GM10266 (cell line): ENCODE results near the gene SLC22A15.

Experiments
- DNase-seq: peaks from one replicate; pipeline ENCODE4 v3.0.0; 2012; ENCODE audit errors: extremely low spot score
- CTCF ChIP-seq: IDR thresholded peaks from 2 replicates; pipeline ENCODE4 v1.5.1; 2012; ENCODE audit warnings: mild to moderate bottlenecking, low read depth; ENCODE audit not compliant: control insufficient read depth, insufficient read depth; ENCODE audit errors: missing control alignments

Gene SLC22A15

GRCh38 chr1:115976062-115976920, at the start of gene SLC22A15:
TSS of gene SLC22A15 (plus strand) at chr1:115976513. CDS start at chr1:115976628, 115 bp downstream.
- DNase-seq: peak; percentile 67
- no peak for TF ChIP-seq CTCF

- DNase-seq: no peak
- TF ChIP-seq CTCF: no peak
Observed at GRCh38 chr1:115927971-115928370, 48.3 kb upstream of the SLC22A15 start.

GRCh38 chr1:115929881-115930280, 46.4 kb upstream of the SLC22A15 start:
- TF ChIP-seq CTCF: no peak
- DNase-seq: no peak

- DNase-seq: no peak
- no peak for TF ChIP-seq CTCF
Observed at GRCh38 chr1:115933625-115934024, 42.7 kb upstream of the SLC22A15 start.

GRCh38 chr1:115939455-115939854, 36.9 kb upstream of the SLC22A15 start:
- TF ChIP-seq CTCF: no peak
- no peak for DNase-seq

- no peak for TF ChIP-seq CTCF
- DNase-seq: no peak
Observed at GRCh38 chr1:115946116-115946515, 30.2 kb upstream of the SLC22A15 start.

- TF ChIP-seq CTCF: no peak
- no peak for DNase-seq
Observed at GRCh38 chr1:115949156-115949555, 27.2 kb upstream of the SLC22A15 start.
